ENCODE data around the gene SLC7A5.

- TF ChIP-seq CTCF (IDR thresholded peaks at IDR 0.05 in 4 of 5, conservative IDR thresholded peaks at IDR 0.05 in 1 of 5) (no peak), POLR2A (IDR thresholded peaks at IDR 0.05) (peak in 1 of 2 donors; percentile 5)
These were observed 41.0 kb downstream of the SLC7A5 start for GRCh38 chr16:87828071-87828906.
